NCI-H446 (cell line): Measurements from ENCODE around the gene FLRT2.

Source experiments
- DNase-seq, 2 experiments: peaks; one replicate each; lab custom pipeline; 2025; lab: John Stamatoyannopoulos, UW

FLRT2 gene

GRCh38 chr14:85565862-85566296 lies 35.9 kb downstream of the FLRT2 start:
- no peak for DNase-seq

DNA sequence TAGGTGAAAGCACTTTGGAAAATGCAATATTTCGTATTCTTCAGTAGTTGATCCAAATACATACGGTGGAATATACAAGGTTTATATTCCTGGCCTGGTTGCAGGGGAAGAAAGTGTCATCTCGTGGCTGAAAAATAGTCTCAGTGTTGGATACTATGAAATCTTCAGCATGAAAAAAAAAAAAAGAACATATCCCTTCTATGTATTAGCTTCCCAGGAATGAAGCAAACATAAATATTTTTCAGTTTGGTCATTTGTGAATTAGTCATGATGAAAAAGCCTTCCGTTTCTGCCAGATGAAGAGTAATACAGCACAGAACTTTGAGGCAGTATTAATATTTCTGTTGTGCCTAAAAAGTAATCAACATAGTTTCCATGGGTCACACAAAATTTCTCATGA lies 36.7 kb downstream of the FLRT2 start:
- DNase-seq = no peak

GRCh38 chr14:85572011-85572410 lies 42.1 kb downstream of the FLRT2 start:
- no peak for DNase-seq

DNA sequence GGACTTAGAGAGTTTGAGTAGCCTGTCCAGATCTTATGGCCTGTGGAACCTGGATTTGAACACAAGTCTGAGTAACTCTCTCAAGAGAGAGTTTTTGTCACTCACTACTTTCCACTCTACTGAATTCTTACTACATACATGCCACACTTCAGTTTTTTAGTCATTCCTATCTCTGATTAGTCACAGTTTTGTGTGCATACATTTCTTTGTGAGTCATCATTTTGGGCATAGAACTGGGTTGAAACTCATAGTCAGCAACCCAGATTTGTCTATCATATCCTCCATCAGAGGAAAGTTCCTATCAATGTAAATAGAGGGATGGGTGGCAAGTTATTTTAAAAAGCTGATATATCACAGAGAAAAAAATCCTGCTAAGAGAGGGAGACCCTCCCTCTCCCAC lies 42.9 kb downstream of the FLRT2 start:
- DNase-seq = no peak

DNA sequence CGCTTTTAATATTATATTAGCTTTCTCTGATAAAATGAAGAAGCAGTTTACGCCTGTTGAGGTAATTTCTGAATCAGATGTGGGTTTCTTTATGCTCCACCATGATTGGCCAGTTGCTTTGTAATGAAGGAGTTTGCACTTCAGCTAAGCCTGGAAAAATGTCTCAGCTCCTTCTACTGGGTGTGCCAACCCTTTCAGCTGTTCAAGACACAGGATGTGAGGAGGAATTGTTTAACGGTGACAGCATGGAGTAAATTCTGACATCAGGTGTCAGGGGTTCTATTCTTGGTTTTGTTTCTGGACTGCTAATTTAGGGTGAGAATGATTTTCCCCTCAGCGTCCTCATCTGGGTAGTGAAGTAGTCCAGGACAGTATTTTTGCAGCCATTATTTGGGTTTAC lies 43.5 kb downstream of the FLRT2 start:
- DNase-seq = no peak

GRCh38 chr14:85574853-85575616 lies 45.1 kb downstream of the FLRT2 start:
- DNase-seq = no peak

DNA sequence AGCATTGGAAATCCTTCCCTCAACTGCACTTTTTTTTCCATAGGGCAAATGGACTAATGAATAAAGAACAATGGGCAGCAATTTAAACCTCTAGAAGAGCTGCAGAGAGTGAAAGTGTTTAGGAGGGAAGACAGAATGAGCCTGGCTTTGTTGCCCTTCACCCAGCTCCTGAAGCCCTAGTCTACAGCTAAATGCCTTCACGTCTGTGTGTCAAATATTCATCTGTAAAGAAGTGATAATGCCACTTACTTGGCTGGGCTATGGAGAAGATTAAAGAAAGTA lies 45.6 kb downstream of the FLRT2 start:
- no peak for DNase-seq

DNA sequence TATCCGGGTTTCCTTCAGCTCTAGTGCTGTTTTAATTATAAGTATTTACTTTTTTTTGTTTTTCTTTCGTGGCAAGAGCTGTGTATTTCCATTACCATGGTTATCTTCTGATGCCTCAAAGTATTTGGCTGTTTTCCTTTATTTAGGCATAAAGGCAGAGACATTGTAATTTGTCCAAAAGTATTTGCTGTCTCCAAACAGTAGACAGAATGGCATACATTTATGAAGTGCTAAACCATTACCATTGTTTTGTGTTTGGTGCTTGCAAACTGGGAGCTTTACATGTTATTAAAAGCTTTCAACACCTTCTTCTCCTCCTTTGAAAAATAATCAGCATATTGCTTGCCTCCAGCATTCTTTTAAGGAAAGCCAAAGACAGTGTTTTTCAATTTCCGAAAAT lies 46.3 kb downstream of the FLRT2 start:
- DNase-seq = no peak

- DNase-seq = no peak
These were observed 47.1 kb downstream of the FLRT2 start for GRCh38 chr14:85576848-85577542.

GRCh38 chr14:85577543-85578114 lies 47.7 kb downstream of the FLRT2 start:
- no peak for DNase-seq

GRCh38 chr14:85578357-85578756 lies 48.4 kb downstream of the FLRT2 start:
- no peak for DNase-seq

DNA sequence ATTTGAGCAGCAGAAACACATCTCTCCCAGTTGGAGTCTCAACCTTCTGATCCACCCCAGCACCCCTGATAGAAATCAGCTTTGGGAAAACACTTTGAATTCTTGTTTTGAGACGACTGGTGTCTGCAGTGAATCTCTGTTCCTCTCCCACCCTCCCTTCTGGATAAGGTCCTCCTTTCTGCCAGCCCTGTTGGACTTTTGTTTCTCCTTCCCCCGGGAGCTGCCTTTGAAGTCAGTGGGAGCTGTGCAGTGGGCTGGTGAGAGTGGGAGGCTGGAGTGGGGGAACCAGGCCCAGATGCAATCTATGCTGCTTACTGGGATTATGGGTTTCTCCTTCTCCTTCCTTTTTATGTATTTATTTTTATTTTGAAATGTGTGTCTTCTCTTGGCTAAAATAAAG lies 49.0 kb downstream of the FLRT2 start:
- DNase-seq = no peak

GRCh38 chr14:85579942-85580341 lies 50.0 kb downstream of the FLRT2 start:
- no peak for DNase-seq

DNA sequence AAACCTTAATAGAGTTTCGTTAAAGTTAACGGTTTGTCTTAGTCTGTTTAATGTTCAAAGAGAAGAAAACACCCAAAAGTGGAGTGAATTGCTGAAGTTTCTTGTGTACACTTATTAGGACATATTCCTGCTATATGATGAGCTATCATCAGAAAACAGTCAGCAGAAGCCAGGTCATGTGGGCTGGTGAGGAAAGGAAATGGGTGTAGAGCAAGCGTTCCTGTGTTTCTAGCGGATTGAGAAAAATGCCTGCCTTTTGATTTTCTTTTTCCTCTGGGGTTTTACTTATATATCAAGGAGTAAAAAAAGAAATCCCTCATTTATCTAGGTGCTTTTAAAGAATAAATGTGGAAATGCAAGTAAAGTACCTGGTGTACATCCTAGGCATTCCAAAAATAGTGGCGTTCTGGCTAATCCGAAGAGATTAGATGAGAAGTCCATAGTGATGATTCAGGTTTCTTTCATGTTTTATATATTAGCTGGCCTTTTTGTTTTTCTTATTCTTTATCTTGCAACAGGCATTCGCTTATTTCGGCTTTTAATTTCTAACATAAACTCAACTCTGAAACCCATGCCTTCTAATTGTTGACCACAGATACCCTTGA lies 50.7 kb downstream of the FLRT2 start:
- no peak for DNase-seq

DNA sequence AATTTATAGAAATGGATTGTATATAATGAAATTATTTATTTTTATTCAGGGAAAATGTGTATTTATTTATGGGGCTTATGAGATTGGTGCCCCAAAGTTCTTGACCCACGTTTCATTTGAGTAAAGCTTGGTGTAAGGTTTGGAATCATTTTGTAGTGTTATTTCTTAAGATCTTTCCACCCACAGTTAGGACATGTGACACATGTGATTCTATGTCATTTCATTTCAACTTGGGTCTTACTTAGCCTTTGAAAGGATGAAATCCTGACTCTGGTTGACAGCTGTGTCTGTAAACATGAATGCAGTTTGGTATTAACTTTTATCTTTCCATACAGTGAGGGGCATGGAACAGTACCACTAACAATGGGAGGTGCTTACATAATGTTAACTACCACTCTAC lies 51.7 kb downstream of the FLRT2 start:
- DNase-seq = no peak

DNA sequence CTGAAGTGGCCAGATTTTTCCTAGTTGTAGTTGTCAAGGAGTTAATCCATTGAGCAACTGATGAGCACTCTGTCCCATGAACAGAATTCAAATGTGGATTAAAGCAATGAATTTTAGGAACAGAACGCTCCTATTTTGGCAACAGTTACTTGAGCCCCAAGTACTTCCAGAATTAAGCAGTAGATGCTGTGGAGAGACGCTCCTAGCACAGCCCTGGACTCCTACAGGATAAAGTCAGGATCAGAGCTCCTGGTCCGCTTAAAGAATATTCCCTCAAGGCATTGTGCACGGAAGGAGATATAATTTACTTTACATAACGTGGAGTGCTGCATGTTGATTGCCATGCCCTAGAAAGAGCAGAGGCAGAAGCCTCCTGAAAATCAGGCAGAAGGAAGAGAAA lies 53.4 kb downstream of the FLRT2 start:
- DNase-seq = no peak

- DNase-seq = no peak
These were observed 54.5 kb downstream of the FLRT2 start for GRCh38 chr14:85584481-85584880.

DNA sequence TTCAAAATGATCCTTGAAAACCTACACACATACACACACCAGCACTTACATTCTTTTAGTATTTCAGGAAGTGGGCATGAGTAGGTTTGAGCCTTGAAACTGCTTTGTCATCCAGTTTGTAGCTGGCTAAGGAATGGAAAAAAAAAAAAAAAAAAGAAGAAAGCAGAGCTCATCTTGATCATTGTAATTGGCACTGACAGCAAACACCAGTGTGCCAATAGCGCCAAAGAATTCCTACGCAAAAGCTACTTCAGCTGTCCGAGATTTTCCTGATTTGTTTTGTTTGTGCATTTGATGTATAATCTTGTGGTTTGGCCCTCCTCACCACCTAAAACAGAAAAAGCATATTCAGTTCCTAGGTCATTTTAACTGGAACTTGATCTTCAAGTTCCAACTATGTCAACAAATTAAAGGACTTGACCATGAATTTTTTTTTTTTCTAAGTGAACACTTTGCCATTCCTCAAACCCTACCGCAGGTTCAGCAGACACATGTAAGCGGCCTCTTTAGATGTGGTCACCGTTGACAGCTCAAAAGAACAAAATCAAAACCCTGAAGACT lies 57.3 kb downstream of the FLRT2 start:
- DNase-seq = no peak

GRCh38 chr14:85590784-85591183 lies 60.8 kb downstream of the FLRT2 start:
- DNase-seq = no peak

GRCh38 chr14:85594217-85594616 lies 64.3 kb downstream of the FLRT2 start:
- DNase-seq = no peak

DNA sequence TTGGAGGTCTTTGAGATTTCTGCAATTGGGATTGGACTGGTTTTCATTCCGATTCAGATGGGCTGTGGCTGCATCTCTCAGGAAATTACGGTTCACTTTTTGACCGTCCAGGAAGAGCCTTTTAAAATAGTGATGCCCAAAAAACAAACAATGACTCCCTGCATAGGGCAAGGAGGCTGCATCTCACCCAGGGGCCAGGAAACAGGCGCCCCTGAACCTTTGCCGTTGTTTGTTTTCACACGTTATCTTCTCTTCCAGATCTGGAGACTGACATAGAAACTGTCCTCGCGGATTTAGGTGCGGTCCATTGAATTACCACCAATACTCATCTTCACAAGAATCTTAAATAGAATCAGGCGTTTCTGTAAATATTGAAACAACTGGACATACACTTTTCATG lies 66.0 kb downstream of the FLRT2 start:
- no peak for DNase-seq

GRCh38 chr14:85596562-85596961 lies 66.6 kb downstream of the FLRT2 start:
- DNase-seq = no peak

- no peak for DNase-seq
These were observed 67.8 kb downstream of the FLRT2 start for GRCh38 chr14:85597701-85598100.
